Stimulated activated CD8-positive, alpha-beta memory T cell treated with anti-CD3 and anti-CD28 coated beads, Interleukin-7, amount 100 ng/mL, for 48 hours (primary cell): Measurements from ENCODE around the gene ZNF519.
A peak's percentile ranks its signal among the peaks of the same experiment; 100 is the strongest.

Source experiments
- DNase-seq, 2 donors: peaks; one replicate each; pipeline ENCODE4 v3.0.0-alpha.2; 2020; ENCODE audit warnings: low read depth in 1 of 2; ENCODE audit errors: extremely low read depth in 1 of 2

The ZNF519 gene

GRCh38 chr18:14100503-14101286 lies 31.5 kb downstream of the ZNF519 start:
- peak in 1 of 2 donors; percentile 25 for DNase-seq

DNA sequence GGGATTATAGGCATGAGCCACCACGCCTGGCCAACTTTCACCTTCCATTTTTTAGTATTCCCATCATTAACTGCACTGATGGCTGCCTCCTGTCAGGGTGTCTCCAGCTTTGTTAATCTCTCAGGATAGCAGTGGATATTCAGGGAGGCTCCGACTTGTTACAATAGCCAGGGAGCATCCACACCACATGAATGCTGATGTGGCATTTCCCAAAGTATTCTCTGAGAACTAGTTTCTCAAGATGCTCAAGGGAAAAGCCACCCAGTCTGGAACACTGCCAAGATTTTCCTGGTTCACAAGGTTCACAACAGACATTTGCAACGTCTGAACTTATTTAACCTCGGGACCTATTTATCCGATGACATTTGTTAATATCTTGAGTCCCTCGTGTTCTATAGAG lies 33.8 kb downstream of the ZNF519 start:
- no peak for DNase-seq

DNA sequence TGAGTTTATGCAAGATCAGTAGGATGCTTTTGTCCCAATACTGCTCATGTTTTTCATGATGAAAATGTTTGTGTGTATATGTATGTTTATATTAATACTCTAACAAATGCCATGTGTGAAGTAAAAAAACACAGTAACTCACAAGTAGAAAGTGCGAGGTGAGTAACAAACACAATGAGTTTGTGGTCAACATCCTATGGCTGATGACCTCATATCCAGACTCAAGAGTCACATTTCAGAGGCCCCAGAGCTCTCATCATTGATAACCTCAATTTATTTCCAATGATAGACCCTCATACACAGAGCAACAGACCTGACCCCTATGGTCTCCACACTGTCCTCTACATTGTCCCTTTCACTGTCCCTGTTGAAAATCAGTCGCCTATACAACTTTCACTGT lies 34.5 kb downstream of the ZNF519 start:
- DNase-seq, result no peak

DNA sequence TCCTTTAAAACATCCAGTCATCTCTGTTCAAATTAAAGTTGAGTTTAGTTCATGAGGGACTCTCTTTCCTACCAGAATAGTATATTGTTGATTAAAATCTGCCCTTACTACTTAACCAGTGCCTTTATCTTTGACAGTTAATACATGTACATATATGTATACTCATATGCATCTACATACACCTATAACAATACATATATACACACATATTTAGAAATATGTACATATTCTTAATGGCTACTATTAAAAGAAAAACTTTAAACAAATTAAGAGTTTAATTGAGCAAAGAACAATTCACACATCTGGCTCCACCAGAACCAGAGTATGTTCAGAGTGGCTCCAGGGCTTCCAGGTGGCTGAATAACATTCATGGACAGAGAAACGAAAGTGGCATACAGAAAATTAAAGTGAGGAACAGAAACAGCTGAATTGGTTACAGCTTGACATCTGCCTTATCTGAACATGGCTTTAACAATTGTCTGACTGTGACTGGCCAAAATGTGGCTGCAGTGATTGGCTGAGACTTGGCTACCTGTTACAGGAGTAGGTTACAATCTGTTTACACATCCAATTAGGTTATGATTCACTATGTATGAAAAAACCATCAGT lies 38.8 kb downstream of the ZNF519 start:
- no peak for DNase-seq

DNA sequence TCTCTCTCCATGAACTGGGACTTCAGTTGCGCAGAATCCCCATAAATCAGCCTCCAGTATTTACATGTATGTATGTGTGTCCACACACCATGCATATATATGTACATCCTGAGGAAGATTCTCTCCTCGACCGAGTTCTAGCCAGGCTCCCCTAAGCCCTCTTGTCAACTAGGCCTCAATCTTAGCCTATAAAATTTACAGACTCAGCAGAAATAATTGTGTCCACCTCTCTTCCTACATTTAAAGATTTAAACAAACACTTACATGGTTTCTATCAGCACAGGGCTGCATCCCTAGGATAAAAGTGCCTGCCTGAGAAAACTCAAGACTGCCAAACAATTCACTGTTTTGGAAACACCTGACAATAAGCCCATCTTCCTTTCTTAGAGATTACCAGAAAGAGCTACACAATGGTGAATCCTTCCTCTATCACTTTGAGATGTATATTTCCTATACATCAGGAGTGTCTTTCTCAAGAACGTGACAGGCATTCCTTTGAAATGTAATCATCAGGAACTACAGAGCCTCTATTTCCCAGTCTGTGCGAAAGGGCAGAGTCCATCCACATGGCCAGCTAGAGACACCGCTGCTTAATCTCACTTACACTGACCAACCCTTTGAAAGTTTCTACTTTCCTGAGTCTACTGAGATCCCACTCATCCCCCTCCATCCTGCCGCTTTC lies 39.5 kb downstream of the ZNF519 start:
- no peak for DNase-seq

- DNase-seq, result no peak
Measured at GRCh38 chr18:14089781-14090180, 42.5 kb downstream of the ZNF519 start.

GRCh38 chr18:14089191-14089590 lies 43.0 kb downstream of the ZNF519 start:
- no peak for DNase-seq

- DNase-seq, result no peak
Measured at GRCh38 chr18:14086458-14087231, 45.6 kb downstream of the ZNF519 start.

DNA sequence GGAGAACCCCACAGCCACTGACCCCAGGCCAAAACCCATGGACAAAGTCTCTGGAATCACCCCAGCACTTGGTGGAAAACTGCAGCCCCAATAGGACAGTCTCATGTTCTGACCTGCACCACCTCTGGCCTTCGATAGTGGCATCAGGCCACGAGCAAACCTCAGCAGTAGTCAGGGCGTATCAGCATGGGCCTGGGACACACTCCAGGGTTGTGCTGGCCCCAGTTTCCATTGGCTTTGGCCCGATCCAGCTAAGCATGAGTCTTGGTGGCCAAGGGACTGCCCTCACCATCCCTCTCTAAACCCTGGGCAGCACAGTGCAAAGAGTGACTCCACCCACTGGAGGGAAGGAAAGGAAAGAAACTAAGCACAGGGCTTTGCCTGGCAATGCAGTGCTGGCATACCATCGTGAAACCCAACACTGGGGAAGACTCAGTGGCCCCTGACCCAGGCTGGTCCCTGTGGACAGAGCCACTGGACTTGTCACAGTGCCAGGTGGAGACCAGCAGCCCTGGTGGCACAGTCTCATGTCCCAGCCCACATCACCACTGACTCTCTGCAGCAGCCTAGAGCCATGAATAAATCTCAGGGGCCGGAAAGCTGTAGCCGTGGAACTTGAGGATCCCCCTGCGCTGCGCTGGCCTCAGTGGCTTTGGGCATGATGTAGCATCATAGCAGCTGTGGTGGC lies 46.3 kb downstream of the ZNF519 start:
- DNase-seq, result no peak

DNA sequence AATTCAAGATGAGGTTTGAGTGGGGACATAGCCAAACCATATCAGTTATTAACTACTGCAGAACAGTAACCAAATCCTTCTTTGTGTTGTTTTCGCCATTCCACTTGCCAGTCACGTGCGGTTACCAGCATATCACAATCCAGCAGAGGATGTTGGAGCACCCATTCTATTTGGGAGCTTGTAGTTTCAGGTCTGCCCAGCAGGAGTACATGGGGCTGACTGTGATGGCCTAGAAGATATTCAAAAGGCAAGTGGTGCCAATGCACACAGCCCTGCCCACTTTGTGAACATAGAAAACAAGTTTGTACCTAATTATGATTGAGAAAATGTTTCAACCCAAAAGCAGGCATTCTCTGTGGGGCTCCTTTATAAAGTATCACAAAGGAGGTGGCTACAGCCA lies 57.0 kb downstream of the ZNF519 start:
- no peak for DNase-seq

DNA sequence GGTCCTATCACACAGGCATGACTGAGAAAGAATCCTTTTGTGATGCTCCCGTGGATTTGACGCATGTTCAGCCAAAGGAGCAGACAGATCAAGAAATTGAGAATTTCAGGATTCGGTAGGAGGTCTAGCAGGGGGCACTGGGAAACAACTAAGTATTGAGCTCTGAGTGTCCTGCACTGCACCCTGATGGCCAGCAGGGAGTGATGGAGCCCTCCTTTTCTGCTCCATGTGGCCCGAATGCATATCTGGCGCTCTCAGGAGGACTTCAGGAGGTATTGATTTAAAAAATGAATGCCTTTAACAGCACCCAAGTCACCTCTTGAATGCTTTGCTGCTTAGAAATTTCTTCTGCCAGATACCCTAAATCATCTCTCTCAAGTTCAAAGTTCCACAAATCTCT lies 58.0 kb downstream of the ZNF519 start:
- DNase-seq, result no peak

GRCh38 chr18:14053661-14054060 lies 78.6 kb downstream of the ZNF519 start:
- DNase-seq, result no peak
